ENCODE measurements around the gene PDE3A. TPM values are rescaled to one million over a fixed set of nuclear protein-coding genes. Genes with fewer than 3 reads are reported as not detected.

Gene PDE3A
- total RNA-seq, 2 experiments from 2014 or later, result not detected

DNA sequence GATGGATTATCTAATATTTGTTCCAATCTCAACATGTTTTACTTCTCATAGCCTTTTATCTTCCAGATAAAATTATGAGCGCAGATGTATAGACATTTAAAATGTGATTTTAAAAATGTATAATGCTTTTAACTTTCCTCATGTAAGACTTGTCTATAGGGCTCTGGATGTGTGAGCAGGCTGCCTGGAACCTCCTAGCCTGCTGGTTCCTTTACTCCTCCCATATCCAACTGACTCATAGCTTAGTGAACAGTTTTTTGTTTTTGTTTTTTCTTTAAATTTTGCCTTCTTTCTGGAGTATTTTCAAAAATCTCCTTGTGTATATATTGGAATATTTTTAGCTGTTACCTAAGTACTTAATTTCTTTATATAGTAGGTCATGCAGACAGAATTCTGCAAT lies 115.4 kb downstream of the PDE3A start:
- DNase-seq, result no peak
- Mint-ChIP-seq H3K27me3 (no peaks in the 10 kb centered on the region), H3K4me1 (no peaks in the 10 kb centered on the region), H3K36me3 (ENCODE audit: low read depth) (no peaks in the 10 kb centered on the region), H3K27ac (no peak overlapping the region), H3K9me3 (no peaks in the 10 kb centered on the region), H3K4me3 (no peak overlapping the region)
- ChIA-PET POLR2A (no interaction called here), CTCF (no interaction called here)

DNA sequence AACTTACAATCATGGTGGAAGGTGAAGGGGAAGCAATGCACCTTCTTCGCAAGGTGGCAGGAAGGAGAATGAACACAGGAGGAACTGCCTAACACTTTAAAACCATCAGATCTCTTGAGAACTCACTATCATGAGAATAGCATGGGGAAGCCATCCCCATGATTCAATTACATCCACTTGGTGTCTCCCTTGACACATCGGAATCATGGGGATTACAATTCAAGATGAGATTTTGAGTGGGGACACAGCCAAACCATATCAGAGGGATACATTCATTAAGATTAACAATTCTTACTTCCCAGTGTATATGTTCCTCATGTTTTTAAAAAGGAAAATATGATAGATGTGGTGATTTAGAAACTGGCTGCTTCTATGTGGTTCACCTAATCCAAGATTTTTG lies 117.9 kb downstream of the PDE3A start:
- Mint-ChIP-seq H3K9me3 (no peaks in the 10 kb centered on the region), H3K4me3 (no peak overlapping the region), H3K36me3 (ENCODE audit: low read depth) (no peaks in the 10 kb centered on the region), H3K27ac (no peak overlapping the region), H3K4me1 (no peaks in the 10 kb centered on the region), H3K27me3 (no peaks in the 10 kb centered on the region)
- DNase-seq, result no peak
- CTCF ChIA-PET, result no interaction called here
- POLR2A ChIA-PET, result interaction anchor here (0.6 kb wide), 1 partner anchor 1082 kb away, joined by 3 read pairs; no protein-coding TSS in a partner anchor

- Mint-ChIP-seq H3K27me3 (no peaks in the 10 kb centered on the region), H3K9me3 (no peaks in the 10 kb centered on the region), H3K4me1 (peaks cover 3% of the 10 kb centered on the region), H3K36me3 (ENCODE audit: low read depth) (no peaks in the 10 kb centered on the region), H3K27ac (no peak overlapping the region), H3K4me3 (no peak overlapping the region)
- ChIA-PET CTCF (no interaction called here), POLR2A (no interaction called here)
- no peak for DNase-seq
Observed at GRCh38 chr12:20487519-20487918, 119.2 kb downstream of the PDE3A start.

DNA sequence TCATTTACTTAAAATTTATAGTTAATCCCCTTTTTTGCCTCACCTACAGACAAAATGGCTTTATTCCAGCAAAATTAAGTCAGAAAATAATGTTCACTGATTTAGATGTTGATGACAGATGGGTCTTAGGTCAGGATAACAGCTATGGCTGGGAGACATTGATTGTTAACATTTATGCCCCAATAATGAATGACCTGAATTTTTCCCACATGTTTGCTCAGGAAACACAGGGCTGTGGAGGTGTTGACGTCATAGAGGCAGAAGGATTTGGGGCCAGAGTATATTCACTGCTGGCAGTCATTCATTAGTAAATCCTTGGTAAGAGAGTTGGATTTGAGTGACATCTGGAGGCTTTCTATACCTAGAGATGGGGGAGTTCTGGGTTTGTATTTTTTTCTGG lies 121.3 kb downstream of the PDE3A start:
- Mint-ChIP-seq H3K27ac (no peak overlapping the region), H3K4me1 (peaks cover 3% of the 10 kb centered on the region), H3K9me3 (no peaks in the 10 kb centered on the region), H3K27me3 (no peaks in the 10 kb centered on the region), H3K4me3 (no peak overlapping the region), H3K36me3 (ENCODE audit: low read depth) (no peaks in the 10 kb centered on the region)
- POLR2A ChIA-PET, result no interaction called here
- DNase-seq, result no peak
- CTCF ChIA-PET, result no interaction called here

- DNase-seq, result no peak
- Mint-ChIP-seq H3K27ac (no peak overlapping the region), H3K4me3 (no peak overlapping the region), H3K27me3 (no peaks in the 10 kb centered on the region), H3K9me3 (no peaks in the 10 kb centered on the region), H3K4me1 (peaks cover 3% of the 10 kb centered on the region), H3K36me3 (ENCODE audit: low read depth) (no peaks in the 10 kb centered on the region)
- ChIA-PET CTCF (no interaction called here), POLR2A (no interaction called here)
Observed at GRCh38 chr12:20490213-20490612, 121.9 kb downstream of the PDE3A start.

DNA sequence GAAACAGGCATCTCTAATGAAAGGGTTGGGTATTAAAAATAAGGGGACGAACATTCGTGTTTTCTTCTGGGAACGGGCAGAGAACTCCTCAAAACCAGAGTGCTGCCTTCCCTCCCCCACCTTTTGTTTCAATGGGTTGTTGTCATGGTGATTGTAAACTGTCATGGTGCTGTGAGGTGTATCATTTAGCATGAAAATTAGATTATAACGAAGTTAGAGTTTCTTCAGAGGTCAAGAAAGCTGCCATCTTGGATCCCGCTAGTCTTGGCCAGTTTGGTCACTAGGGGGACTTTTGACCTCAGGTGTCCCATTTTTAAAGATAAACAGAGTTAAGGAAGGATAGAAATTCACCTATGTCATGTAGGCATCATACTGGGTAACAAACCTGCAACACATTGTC lies 123.0 kb downstream of the PDE3A start:
- Mint-ChIP-seq H3K27ac (no peak overlapping the region), H3K4me3 (no peak overlapping the region), H3K9me3 (no peaks in the 10 kb centered on the region), H3K36me3 (ENCODE audit: low read depth) (no peaks in the 10 kb centered on the region), H3K27me3 (no peaks in the 10 kb centered on the region), H3K4me1 (peaks cover 3% of the 10 kb centered on the region)
- no peak for DNase-seq
- ChIA-PET POLR2A (no interaction called here), CTCF (no interaction called here)

DNA sequence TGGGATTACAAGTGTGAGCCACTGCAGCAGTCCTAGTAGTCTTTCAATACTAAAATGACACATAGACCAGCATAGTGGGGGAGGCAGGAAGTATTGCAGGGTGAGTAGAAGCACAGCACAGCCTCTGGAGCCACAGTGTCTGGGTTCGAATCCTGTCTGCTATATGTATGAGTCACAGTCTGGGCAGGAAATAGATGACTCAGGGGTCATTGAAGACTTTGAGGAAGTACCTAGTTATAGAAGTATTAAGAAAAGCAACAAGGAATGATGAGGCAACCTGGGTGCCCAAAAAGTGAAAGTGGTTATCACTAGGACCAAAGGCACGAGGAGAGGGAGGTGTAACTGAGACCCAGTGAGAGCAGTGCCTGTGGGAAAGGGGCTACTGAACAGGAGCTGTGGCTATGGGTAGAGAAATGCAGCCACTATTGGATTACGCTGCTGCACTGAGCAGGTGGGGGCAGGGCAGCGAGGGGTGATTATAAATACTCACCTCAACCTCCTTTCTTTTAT lies 124.0 kb downstream of the PDE3A start:
- no peak for DNase-seq
- Mint-ChIP-seq H3K4me1 (peaks cover 3% of the 10 kb centered on the region), H3K36me3 (ENCODE audit: low read depth) (no peaks in the 10 kb centered on the region), H3K27ac (no peak overlapping the region), H3K9me3 (no peaks in the 10 kb centered on the region), H3K27me3 (no peaks in the 10 kb centered on the region), H3K4me3 (no peak overlapping the region)
- ChIA-PET CTCF (no interaction called here), POLR2A (no interaction called here)

DNA sequence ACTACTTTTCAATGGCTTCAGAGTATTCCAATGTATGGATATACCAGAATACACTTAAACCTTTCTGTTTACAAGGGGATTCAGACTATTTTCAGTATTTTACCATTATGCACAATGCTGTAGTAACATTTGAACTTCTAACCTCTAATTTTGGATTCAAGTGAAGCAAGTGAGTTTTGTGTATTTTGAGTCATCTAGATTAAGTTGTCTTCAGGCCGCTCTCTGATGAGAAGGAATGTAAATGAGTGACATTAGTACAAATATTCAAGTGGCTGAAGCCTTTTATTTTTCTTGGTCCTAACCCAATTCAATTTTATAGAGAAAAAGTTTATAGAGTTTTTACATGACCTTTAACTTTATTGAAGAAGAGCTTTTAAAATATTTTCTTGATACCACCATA lies 125.6 kb downstream of the PDE3A start:
- H3K36me3 Mint-ChIP-seq (ENCODE audit: low read depth), result no peaks in the 10 kb centered on the region
- POLR2A ChIA-PET, result no interaction called here
- CTCF ChIA-PET, result no interaction called here

GRCh38 chr12:20494851-20495250 lies 126.5 kb downstream of the PDE3A start:
- H3K9me3 Mint-ChIP-seq, result no peaks in the 10 kb centered on the region
- peaks cover 3% of the 10 kb centered on the region for H3K4me1 Mint-ChIP-seq
- no peak for DNase-seq
- ChIA-PET CTCF (no interaction called here), POLR2A (no interaction called here)
- H3K4me3 Mint-ChIP-seq, result no peak overlapping the region
- H3K36me3 Mint-ChIP-seq (ENCODE audit: low read depth), result no peaks in the 10 kb centered on the region
- no peaks in the 10 kb centered on the region for H3K27me3 Mint-ChIP-seq
- H3K27ac Mint-ChIP-seq, result no peak overlapping the region

More for the DNA sequence above, 125.6 kb downstream of the PDE3A start:
- H3K9me3 Mint-ChIP-seq, result no peaks in the 10 kb centered on the region
- no peaks in the 10 kb centered on the region for H3K27me3 Mint-ChIP-seq
- no peak overlapping the region for H3K4me3 Mint-ChIP-seq
- no peak overlapping the region for H3K27ac Mint-ChIP-seq
- H3K4me1 Mint-ChIP-seq, result peaks cover 3% of the 10 kb centered on the region
- DNase-seq, result no peak

DNA sequence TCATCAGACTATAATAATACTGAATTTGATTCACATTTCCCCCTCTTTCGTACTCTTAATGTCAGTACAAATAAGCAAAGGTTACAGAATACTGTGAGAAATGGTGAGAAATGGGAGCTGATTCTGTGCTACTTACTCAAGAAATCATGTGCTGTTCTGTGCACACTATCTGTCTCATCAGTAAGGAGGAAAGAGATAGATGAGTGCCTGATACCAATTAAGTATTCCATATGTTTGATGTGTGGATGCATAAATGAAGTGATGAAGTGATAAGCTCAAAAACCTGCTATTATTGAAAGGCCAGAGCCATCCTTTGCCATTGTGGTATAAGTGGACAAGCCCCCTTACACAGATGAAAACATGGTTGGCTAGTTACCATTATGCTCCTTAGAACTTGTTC lies 127.7 kb downstream of the PDE3A start:
- H3K27ac Mint-ChIP-seq, result no peak overlapping the region
- ChIA-PET POLR2A (no interaction called here), CTCF (no interaction called here)
- H3K27me3 Mint-ChIP-seq, result no peaks in the 10 kb centered on the region
- H3K4me3 Mint-ChIP-seq, result no peak overlapping the region
- DNase-seq, result no peak
- peaks cover 3% of the 10 kb centered on the region for H3K4me1 Mint-ChIP-seq
- H3K9me3 Mint-ChIP-seq, result no peaks in the 10 kb centered on the region
- no peaks in the 10 kb centered on the region for H3K36me3 Mint-ChIP-seq (ENCODE audit: low read depth)

- no peak overlapping the region for H3K4me3 Mint-ChIP-seq
- DNase-seq, result no peak
- H3K36me3 Mint-ChIP-seq (ENCODE audit: low read depth), result no peaks in the 10 kb centered on the region
- H3K27me3 Mint-ChIP-seq, result no peaks in the 10 kb centered on the region
- CTCF ChIA-PET, result no interaction called here
- no peak overlapping the region for H3K27ac Mint-ChIP-seq
- no peaks in the 10 kb centered on the region for H3K4me1 Mint-ChIP-seq
- POLR2A ChIA-PET, result no interaction called here
- no peaks in the 10 kb centered on the region for H3K9me3 Mint-ChIP-seq
Observed at GRCh38 chr12:20497707-20498106, 129.4 kb downstream of the PDE3A start.

DNA sequence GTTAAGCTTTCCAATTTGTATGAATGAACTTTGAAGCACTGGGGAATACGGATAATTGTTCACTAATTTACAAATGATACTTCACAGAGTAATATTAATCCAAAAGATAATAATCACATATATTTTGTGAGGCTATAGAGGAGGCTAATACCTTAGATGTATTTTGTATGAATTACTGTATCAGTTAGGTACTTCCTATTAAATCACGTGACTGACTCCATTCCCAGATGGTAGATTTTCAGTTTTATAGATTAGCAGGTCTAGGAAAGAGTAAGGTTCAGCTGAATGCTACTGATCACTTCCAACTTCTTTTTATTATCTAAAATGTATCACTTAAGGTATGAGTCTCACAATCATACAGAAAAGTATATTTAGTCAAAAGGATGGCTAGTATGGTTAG lies 133.6 kb downstream of the PDE3A start:
- Mint-ChIP-seq H3K27ac (no peak overlapping the region), H3K4me1 (no peaks in the 10 kb centered on the region), H3K27me3 (no peaks in the 10 kb centered on the region), H3K9me3 (no peaks in the 10 kb centered on the region), H3K36me3 (ENCODE audit: low read depth) (no peaks in the 10 kb centered on the region), H3K4me3 (no peak overlapping the region)
- CTCF ChIA-PET, result no interaction called here
- no peak for DNase-seq
- POLR2A ChIA-PET, result no interaction called here

- Mint-ChIP-seq H3K4me3 (no peak overlapping the region), H3K9me3 (no peaks in the 10 kb centered on the region), H3K36me3 (ENCODE audit: low read depth) (no peaks in the 10 kb centered on the region), H3K4me1 (no peaks in the 10 kb centered on the region), H3K27me3 (no peaks in the 10 kb centered on the region), H3K27ac (no peak overlapping the region)
- POLR2A ChIA-PET, result no interaction called here
- no peak for DNase-seq
- CTCF ChIA-PET, result no interaction called here
Observed at GRCh38 chr12:20503858-20504257, 135.5 kb downstream of the PDE3A start.

- POLR2A ChIA-PET, result no interaction called here
- H3K36me3 Mint-ChIP-seq (ENCODE audit: low read depth), result no peaks in the 10 kb centered on the region
- CTCF ChIA-PET, result no interaction called here
Observed at GRCh38 chr12:20505056-20505455, 136.7 kb downstream of the PDE3A start.

GRCh38 chr12:20507056-20507455 lies 138.7 kb downstream of the PDE3A start:
- DNase-seq, result no peak
- H3K9me3 Mint-ChIP-seq, result no peaks in the 10 kb centered on the region
- no peaks in the 10 kb centered on the region for H3K4me1 Mint-ChIP-seq
- no peak overlapping the region for H3K4me3 Mint-ChIP-seq
- H3K27ac Mint-ChIP-seq, result no peak overlapping the region
- H3K27me3 Mint-ChIP-seq, result peaks cover 3% of the 10 kb centered on the region
- ChIA-PET POLR2A (no interaction called here), CTCF (no interaction called here)
- H3K36me3 Mint-ChIP-seq (ENCODE audit: low read depth), result no peaks in the 10 kb centered on the region

More at GRCh38 chr12:20505056-20505455, 136.7 kb downstream of the PDE3A start:
- Mint-ChIP-seq H3K27ac (no peak overlapping the region), H3K4me3 (no peak overlapping the region), H3K9me3 (no peaks in the 10 kb centered on the region), H3K27me3 (no peaks in the 10 kb centered on the region), H3K4me1 (no peaks in the 10 kb centered on the region)
- DNase-seq, result no peak
